SU-DHL-6 (cell line): ENCODE measurements around the gene PLCB1.

Experiments used
- EZH2phosphoT487 ChIP-seq: fragments of 200-600 bp; sonication (generic), shearing (Covaris generic); conservative IDR thresholded peaks from 2 replicates; pipeline ENCODE4 v1.6.1; 2018; ENCODE audit warnings: mild to moderate bottlenecking, antibody characterized with exemption, low read length, moderate library complexity, mixed read lengths
- TF ChIP-seq, protein P1 (sequence below): fragments of 200-600 bp; sonication (generic); IDR thresholded peaks from one replicate; pipeline ENCODE4 v1.5.1; 2017; ENCODE audit warnings: antibody characterized with exemption, mild to moderate bottlenecking, low read length, moderate library complexity; ENCODE audit not compliant: insufficient read depth, poor library complexity, severe bottlenecking

DNA sequence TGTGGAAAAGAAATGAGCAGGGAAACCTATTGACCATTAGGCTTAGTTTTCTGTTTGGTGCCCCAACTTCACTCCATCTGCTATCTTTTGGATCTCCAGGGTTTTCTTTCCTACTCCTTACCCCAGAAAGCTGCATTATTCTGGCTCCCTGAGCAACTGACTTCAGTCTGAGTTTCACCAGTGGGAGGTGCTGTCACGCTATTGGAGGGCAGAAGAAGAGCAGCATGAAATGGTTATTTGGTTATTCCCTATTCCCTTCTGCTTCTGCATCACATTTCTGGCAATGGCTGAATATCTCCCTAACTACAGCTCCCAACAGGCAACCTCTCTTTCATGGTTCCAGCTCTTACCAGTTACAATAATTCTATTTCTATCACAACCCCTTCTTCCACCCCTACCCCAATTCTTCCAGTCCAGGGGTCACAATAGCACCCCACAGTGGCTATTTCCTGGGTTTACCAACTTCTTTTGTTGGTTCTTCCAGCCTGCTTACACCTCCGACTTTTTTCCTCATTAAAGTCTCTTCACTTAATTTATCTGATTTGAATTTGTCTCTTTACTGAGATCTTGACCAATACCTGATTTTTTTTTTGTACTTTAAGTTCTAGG is 311.5 kb downstream of the PLCB1 start:
- TF ChIP-seq, protein P1, sequence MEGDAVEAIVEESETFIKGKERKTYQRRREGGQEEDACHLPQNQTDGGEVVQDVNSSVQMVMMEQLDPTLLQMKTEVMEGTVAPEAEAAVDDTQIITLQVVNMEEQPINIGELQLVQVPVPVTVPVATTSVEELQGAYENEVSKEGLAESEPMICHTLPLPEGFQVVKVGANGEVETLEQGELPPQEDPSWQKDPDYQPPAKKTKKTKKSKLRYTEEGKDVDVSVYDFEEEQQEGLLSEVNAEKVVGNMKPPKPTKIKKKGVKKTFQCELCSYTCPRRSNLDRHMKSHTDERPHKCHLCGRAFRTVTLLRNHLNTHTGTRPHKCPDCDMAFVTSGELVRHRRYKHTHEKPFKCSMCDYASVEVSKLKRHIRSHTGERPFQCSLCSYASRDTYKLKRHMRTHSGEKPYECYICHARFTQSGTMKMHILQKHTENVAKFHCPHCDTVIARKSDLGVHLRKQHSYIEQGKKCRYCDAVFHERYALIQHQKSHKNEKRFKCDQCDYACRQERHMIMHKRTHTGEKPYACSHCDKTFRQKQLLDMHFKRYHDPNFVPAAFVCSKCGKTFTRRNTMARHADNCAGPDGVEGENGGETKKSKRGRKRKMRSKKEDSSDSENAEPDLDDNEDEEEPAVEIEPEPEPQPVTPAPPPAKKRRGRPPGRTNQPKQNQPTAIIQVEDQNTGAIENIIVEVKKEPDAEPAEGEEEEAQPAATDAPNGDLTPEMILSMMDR, result no peak
- no peak for TF ChIP-seq EZH2phosphoT487
